T-helper 1 cell treated with Interleukin-12 subunit alpha and Interleukin-12 subunit beta and Interleukin-4 antibody, amounts not matched to agents 30 μg/mL and 1 μg/mL, for 36 hours (primary cell): Measurements from ENCODE around the gene PTPRK.

Experiments
- H3K27ac Mint-ChIP-seq: one replicate; pipeline ENCODE4 v1.8.0; 2021; ENCODE audit warnings: mild to moderate bottlenecking, mixed read lengths
- H3K27me3 Mint-ChIP-seq: one replicate; pipeline ENCODE4 v1.8.0; 2021; ENCODE audit warnings: low read depth, mixed read lengths
- H3K36me3 Mint-ChIP-seq: one replicate; pipeline ENCODE4 v1.8.0; 2021; ENCODE audit warnings: low read depth, mixed read lengths
- H3K4me1 Mint-ChIP-seq: one replicate; pipeline ENCODE4 v1.8.0; 2021; ENCODE audit warnings: low read depth, mixed read lengths
- H3K4me3 Mint-ChIP-seq: one replicate; pipeline ENCODE4 v1.8.0; 2021; ENCODE audit warnings: mild to moderate bottlenecking, moderate library complexity, mixed read lengths
- H3K9me3 Mint-ChIP-seq: one replicate; pipeline ENCODE4 v1.8.0; 2021; ENCODE audit warnings: mixed read lengths

The PTPRK gene

GRCh38 chr6:128520436-128521281, at the start of gene PTPRK:
PTPRK (minus strand) TSS chr6:128520599; CDS start chr6:128520358, 241 bp downstream.
- Mint-ChIP-seq H3K27me3 (peaks cover 86% of the 10 kb centered on the region), H3K4me3 (peak within 1 kb of the TSS; percentile 93), H3K36me3 (no peaks in the 10 kb centered on the region), H3K27ac (peak within 1 kb of the TSS; percentile 74), H3K4me1 (peaks cover 20% of the 10 kb centered on the region), H3K9me3 (no peaks in the 10 kb centered on the region)

DNA sequence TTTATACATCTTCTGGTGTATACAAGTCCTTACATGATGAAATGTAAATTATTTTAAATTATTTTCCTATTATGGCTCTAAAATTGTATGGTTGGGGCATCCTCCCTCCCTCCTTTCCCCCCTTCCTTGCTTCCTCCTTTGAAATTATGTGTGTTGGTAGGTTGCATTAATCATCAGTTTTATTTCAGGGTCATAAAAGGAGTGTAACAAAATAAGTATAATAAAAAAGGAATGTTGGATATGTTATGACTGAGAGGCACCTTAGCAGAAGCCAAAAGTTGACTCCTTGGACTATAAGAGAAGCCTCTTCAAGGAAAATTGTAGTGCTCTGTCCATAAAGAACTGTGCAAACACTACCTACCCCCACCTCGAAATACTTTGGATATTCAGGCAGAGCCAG, 46.6 kb upstream of the PTPRK start:
- no peaks in the 10 kb centered on the region for H3K27me3 Mint-ChIP-seq
- H3K27ac Mint-ChIP-seq = no peak overlapping the region
- H3K4me3 Mint-ChIP-seq = no peak overlapping the region
- H3K9me3 Mint-ChIP-seq = no peaks in the 10 kb centered on the region
- H3K4me1 Mint-ChIP-seq = peaks cover 5% of the 10 kb centered on the region
- H3K36me3 Mint-ChIP-seq = no peaks in the 10 kb centered on the region

DNA sequence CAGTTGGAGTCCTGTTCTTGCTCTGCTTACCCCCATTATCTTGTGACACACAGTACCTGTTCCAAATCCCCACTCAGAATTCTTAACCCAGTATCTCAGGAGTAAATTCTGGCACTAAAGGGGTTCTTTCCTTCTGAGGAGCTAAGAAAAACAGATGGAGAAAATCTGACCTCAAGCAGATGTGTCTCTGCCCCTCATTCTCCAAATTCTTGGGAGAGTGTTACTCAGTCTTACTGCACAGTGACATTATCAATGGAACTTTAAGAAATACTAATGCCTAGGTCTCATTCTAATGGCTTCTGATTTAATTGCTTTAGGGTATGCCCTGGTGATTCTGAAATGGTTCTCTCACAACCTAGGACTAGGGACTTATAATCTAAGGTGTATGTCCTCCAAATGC, 40.6 kb upstream of the PTPRK start:
- H3K36me3 Mint-ChIP-seq = no peaks in the 10 kb centered on the region
- H3K27ac Mint-ChIP-seq = no peak overlapping the region
- no peaks in the 10 kb centered on the region for H3K4me1 Mint-ChIP-seq
- H3K9me3 Mint-ChIP-seq = no peaks in the 10 kb centered on the region
- no peak overlapping the region for H3K4me3 Mint-ChIP-seq
- H3K27me3 Mint-ChIP-seq = peaks cover 3% of the 10 kb centered on the region

- no peak overlapping the region for H3K27ac Mint-ChIP-seq
- H3K4me1 Mint-ChIP-seq = no peaks in the 10 kb centered on the region
Measured at GRCh38 chr6:128558924-128559323, 38.5 kb upstream of the PTPRK start.

GRCh38 chr6:128558021-128558420, 37.6 kb upstream of the PTPRK start:
- H3K9me3 Mint-ChIP-seq = no peaks in the 10 kb centered on the region
- H3K27ac Mint-ChIP-seq = no peak overlapping the region
- no peaks in the 10 kb centered on the region for H3K4me1 Mint-ChIP-seq
- H3K36me3 Mint-ChIP-seq = no peaks in the 10 kb centered on the region
- peaks cover 7% of the 10 kb centered on the region for H3K27me3 Mint-ChIP-seq
- no peak overlapping the region for H3K4me3 Mint-ChIP-seq

More at GRCh38 chr6:128558924-128559323, 38.5 kb upstream of the PTPRK start:
- Mint-ChIP-seq H3K36me3 (no peaks in the 10 kb centered on the region), H3K4me3 (no peak overlapping the region), H3K9me3 (no peaks in the 10 kb centered on the region), H3K27me3 (peaks cover 5% of the 10 kb centered on the region)

GRCh38 chr6:128557081-128557480, 36.7 kb upstream of the PTPRK start:
- Mint-ChIP-seq H3K9me3 (no peaks in the 10 kb centered on the region), H3K4me3 (no peak overlapping the region), H3K36me3 (no peaks in the 10 kb centered on the region), H3K27me3 (peaks cover 10% of the 10 kb centered on the region), H3K4me1 (no peaks in the 10 kb centered on the region), H3K27ac (no peak overlapping the region)

- no peaks in the 10 kb centered on the region for H3K36me3 Mint-ChIP-seq
- no peaks in the 10 kb centered on the region for H3K4me1 Mint-ChIP-seq
- H3K9me3 Mint-ChIP-seq = no peaks in the 10 kb centered on the region
- peaks cover 7% of the 10 kb centered on the region for H3K27me3 Mint-ChIP-seq
- H3K4me3 Mint-ChIP-seq = no peak overlapping the region
- no peak overlapping the region for H3K27ac Mint-ChIP-seq
Measured at GRCh38 chr6:128554302-128554701, 33.9 kb upstream of the PTPRK start.

GRCh38 chr6:128541261-128541660, 20.9 kb upstream of the PTPRK start:
- Mint-ChIP-seq H3K36me3 (no peaks in the 10 kb centered on the region), H3K27me3 (peaks cover 9% of the 10 kb centered on the region), H3K9me3 (peaks cover 4% of the 10 kb centered on the region), H3K4me1 (no peaks in the 10 kb centered on the region), H3K27ac (no peak overlapping the region), H3K4me3 (no peak overlapping the region)

DNA sequence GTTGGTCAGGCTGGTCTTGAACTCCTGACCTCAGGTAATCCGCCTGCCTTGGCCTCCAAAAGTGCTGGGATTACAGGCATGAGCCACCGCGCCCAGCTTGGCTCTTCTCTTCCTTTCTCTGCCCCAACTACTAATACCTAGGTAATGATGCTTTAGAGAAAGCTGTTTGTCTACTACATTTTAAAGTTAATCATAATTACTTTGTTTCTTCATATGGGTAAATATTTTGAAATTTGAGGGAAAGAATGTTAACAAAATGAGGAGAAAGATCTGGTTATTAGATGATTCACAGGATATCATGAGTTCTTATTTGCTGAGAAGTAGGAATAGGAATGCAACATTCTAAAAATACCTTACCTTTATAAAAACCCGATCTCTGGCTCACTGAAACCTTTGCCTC, 18.4 kb upstream of the PTPRK start:
- Mint-ChIP-seq H3K27me3 (peaks cover 24% of the 10 kb centered on the region), H3K9me3 (no peaks in the 10 kb centered on the region)

GRCh38 chr6:128532827-128533226, 12.4 kb upstream of the PTPRK start:
- H3K9me3 Mint-ChIP-seq = no peaks in the 10 kb centered on the region
- no peak overlapping the region for H3K4me3 Mint-ChIP-seq
- H3K27ac Mint-ChIP-seq = no peak overlapping the region
- peaks cover 2% of the 10 kb centered on the region for H3K4me1 Mint-ChIP-seq
- H3K36me3 Mint-ChIP-seq = no peaks in the 10 kb centered on the region
- H3K27me3 Mint-ChIP-seq = peaks cover 25% of the 10 kb centered on the region

More for the DNA sequence above, 18.4 kb upstream of the PTPRK start:
- no peaks in the 10 kb centered on the region for H3K36me3 Mint-ChIP-seq
- no peaks in the 10 kb centered on the region for H3K4me1 Mint-ChIP-seq
- H3K27ac Mint-ChIP-seq = no peak overlapping the region
- H3K4me3 Mint-ChIP-seq = no peak overlapping the region

DNA sequence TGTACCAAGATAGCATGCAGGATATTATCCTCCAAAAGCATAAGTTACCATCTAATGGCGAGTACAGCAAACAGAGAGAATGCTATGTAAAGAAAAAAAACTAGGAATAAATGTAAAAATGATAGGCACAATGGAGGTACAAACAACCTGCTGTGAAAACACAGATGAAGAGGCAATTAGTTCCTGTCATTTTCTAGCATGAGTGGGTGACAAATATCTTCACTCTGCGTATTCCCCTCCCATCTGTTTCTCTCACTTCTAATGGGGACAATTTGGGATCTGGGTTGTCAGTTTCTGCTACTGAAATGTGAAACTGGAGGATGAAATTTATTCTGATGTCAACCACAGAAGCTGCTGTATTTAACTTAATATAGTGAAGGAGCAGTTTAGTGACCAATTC, 11.7 kb upstream of the PTPRK start:
- Mint-ChIP-seq H3K4me3 (no peak overlapping the region), H3K9me3 (no peaks in the 10 kb centered on the region), H3K27me3 (peaks cover 28% of the 10 kb centered on the region), H3K4me1 (peaks cover 2% of the 10 kb centered on the region), H3K27ac (no peak overlapping the region), H3K36me3 (no peaks in the 10 kb centered on the region)

DNA sequence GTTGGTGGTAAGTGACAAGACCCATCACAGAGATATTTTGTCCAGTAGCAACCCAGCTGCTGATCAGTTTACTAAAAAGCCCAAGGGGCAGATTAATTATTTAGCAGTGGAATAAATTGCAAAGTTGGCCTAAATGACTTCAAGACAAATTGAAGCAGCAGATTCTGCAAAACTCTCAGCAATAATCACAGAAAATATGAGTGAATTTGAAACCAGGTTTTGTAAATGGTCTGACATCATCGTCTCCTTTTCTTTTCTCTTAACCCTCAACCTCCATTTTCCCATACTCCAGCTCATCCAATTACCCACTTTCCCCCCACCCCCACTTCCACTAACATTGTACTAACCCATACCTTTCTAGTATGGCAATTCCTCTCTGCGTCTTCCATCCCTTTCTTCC, 11.3 kb upstream of the PTPRK start:
- Mint-ChIP-seq H3K4me3 (no peak overlapping the region), H3K36me3 (no peaks in the 10 kb centered on the region), H3K27me3 (peaks cover 28% of the 10 kb centered on the region), H3K27ac (no peak overlapping the region), H3K4me1 (peaks cover 2% of the 10 kb centered on the region), H3K9me3 (no peaks in the 10 kb centered on the region)

- H3K27me3 Mint-ChIP-seq = peaks cover 32% of the 10 kb centered on the region
- H3K4me1 Mint-ChIP-seq = peaks cover 2% of the 10 kb centered on the region
- H3K4me3 Mint-ChIP-seq = no peak overlapping the region
- H3K27ac Mint-ChIP-seq = no peak overlapping the region
- no peaks in the 10 kb centered on the region for H3K36me3 Mint-ChIP-seq
- no peaks in the 10 kb centered on the region for H3K9me3 Mint-ChIP-seq
Measured at GRCh38 chr6:128528241-128528640, 7.8 kb upstream of the PTPRK start.

DNA sequence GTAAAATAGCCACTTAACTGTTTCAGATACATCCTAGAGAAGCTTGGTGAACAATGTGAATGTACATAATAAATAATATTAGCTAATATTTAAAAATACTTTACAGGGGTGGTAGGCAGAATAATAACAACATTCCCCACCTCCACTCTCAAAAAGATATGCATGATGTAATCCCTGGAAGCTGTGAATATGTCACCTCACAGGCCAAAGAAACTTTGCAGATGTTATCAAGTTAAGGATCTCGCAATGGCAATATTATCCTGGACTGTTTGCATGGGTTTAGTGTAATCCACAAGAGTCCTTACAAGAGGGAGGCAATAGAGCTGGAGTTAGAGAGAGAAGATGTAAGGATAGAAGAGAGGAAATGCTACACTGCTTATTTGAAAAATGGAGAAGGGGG, 7.0 kb upstream of the PTPRK start:
- peaks cover 40% of the 10 kb centered on the region for H3K27me3 Mint-ChIP-seq

DNA sequence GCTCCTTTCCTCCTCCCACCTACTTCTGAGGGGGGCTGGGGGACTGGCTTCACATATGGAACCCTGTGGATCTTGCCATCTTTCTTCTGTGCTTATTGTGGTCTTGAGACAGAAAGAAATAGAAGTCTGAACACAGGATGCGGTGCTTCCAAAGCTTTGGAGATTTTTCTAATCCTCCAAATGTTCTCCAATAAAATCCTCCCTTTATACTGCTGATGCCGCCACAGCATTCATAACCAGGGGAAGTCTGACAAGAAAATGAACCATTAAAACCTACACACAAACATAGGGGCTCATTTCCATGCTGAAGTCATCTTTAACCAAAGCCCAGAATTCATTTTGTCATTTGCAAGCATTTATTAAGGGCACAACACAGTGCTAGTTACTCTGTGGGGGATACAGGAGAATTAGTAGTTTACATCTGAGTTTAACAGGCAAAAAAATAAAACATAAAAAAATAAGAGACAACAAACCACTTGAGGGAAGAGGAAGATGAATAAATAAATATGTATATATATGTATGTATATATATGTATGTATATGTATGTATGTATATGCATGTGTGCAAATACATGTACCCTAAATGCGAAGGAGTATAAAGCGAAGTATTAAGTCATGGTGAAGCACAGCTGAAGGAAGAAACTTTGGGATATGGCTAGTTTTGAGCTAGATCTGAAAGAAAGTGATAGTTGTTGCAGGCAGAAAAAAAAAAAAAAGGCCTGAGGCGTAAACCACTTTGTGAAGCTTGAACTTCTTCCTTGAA, 5.9 kb upstream of the PTPRK start:
- H3K9me3 Mint-ChIP-seq = no peaks in the 10 kb centered on the region
- H3K4me3 Mint-ChIP-seq = no peak overlapping the region
- no peak overlapping the region for H3K27ac Mint-ChIP-seq
- H3K36me3 Mint-ChIP-seq = no peaks in the 10 kb centered on the region
- no peaks in the 10 kb centered on the region for H3K4me1 Mint-ChIP-seq
- peaks cover 50% of the 10 kb centered on the region for H3K27me3 Mint-ChIP-seq

More for the DNA sequence above, 7.0 kb upstream of the PTPRK start:
- no peaks in the 10 kb centered on the region for H3K36me3 Mint-ChIP-seq
- H3K27ac Mint-ChIP-seq = no peak overlapping the region
- H3K4me1 Mint-ChIP-seq = peaks cover 2% of the 10 kb centered on the region
- no peak overlapping the region for H3K4me3 Mint-ChIP-seq
- H3K9me3 Mint-ChIP-seq = no peaks in the 10 kb centered on the region
